GM12875 (cell line): ENCODE data around the gene CCDC9B.

ENCODE experiments used
- H3K4me3 ChIP-seq: one replicate; pipeline ENCODE4 v1.5.1; 2011; ENCODE audit warnings: low read depth, low read length, control low read depth
- CTCF ChIP-seq: IDR thresholded peaks from 2 replicates; pipeline ENCODE4 v1.5.1; 2011; ENCODE audit warnings: low read depth, mild to moderate bottlenecking, control low read depth, inconsistent platforms, low read length, moderate library complexity, borderline replicate concordance; ENCODE audit not compliant: insufficient read depth

CCDC9B gene

GRCh38 chr15:40338041-40338657 is 2.6 kb downstream of the CCDC9B start:
- no peak overlapping the region for H3K4me3 ChIP-seq
- peak; percentile 96 for TF ChIP-seq CTCF

GRCh38 chr15:40337597-40337996 is 3.1 kb downstream of the CCDC9B start:
- no peak overlapping the region for H3K4me3 ChIP-seq
- TF ChIP-seq CTCF = no peak

GRCh38 chr15:40336744-40337122 is 4.0 kb downstream of the CCDC9B start:
- peak; percentile 60 for TF ChIP-seq CTCF
- H3K4me3 ChIP-seq = no peak overlapping the region

GRCh38 chr15:40335938-40336743 is 4.6 kb downstream of the CCDC9B start:
- no peak for TF ChIP-seq CTCF
- H3K4me3 ChIP-seq = no peak overlapping the region

- no peak for TF ChIP-seq CTCF
Measured at GRCh38 chr15:40334941-40335795, 5.6 kb downstream of the CCDC9B start.

GRCh38 chr15:40334541-40334940 is 6.2 kb downstream of the CCDC9B start:
- TF ChIP-seq CTCF = no peak
- no peak overlapping the region for H3K4me3 ChIP-seq

More at GRCh38 chr15:40334941-40335795, 5.6 kb downstream of the CCDC9B start:
- H3K4me3 ChIP-seq = no peak overlapping the region
